NCI-H128 (cell line): ENCODE measurements around the gene TPD52L2.
"Not testable (repeated sequence)": the region's sequence is repeated elsewhere in the genome, so short reads cannot be mapped to it uniquely, and the experiment has no call there.

Experiments
- DNase-seq: peaks from one replicate; lab custom pipeline; 2025; ENCODE audit not compliant: unreplicated experiment; lab: John Stamatoyannopoulos, UW

The TPD52L2 gene

DNA sequence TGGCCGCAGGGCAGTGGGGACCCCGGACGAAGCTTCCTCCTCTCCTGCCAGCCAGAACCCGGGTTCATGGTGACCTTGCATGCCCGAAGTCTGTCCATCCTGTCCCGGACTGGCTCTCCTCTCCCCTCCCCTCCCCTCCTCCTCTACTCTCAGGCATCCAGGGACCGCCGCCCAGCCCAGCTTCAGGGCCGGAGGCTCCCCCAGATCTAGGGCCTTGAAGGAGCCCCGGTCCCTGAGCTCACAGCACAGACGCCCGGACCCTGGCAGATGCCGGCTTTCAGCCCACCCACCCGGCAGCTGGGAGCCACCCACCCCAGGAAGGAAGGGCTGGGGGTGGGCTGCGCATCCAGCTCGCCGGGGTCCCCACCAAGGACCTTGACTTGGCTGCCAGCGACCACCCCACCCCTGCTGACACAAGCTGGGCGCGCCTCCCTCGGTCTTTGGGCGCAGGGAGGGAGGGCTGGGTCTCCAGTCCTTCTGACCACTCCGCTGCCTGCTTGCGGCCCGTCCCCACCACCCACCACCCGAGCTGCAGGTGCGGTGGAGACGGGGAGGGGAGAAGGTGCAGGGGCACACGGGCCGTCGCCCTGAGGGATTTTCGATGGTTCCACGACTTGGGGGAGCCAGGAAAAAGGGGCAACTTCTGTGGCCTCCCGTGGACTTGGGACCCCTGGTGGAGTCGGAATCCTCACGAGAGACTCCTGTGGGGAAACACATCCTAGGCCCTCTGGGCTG lies 9.5 kb upstream of the TPD52L2 start:
- no peak for DNase-seq

DNA sequence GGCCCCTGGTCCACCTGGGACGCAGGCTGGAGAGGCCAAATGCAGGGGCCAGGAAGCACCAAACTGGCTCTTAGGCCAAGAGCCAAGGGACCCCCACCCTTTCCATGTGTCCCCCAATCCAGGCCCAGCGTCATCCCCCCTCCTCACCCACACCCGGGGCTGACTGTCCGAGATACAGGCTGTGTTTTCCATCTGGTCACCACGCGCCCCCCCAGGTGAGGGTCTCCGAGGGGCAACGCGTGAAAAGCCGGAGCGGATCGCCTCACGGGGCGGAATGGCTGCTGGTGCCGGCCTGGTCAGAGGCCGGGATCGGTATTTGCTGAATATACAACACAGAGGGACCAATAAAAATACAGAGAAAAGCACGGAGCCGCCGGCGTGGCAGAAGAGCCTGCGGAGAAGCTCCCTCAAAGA lies 9.0 kb upstream of the TPD52L2 start:
- DNase-seq: no peak

- no peak for DNase-seq
Measured at GRCh38 chr20:63857764-63858392, 7.2 kb upstream of the TPD52L2 start.

DNA sequence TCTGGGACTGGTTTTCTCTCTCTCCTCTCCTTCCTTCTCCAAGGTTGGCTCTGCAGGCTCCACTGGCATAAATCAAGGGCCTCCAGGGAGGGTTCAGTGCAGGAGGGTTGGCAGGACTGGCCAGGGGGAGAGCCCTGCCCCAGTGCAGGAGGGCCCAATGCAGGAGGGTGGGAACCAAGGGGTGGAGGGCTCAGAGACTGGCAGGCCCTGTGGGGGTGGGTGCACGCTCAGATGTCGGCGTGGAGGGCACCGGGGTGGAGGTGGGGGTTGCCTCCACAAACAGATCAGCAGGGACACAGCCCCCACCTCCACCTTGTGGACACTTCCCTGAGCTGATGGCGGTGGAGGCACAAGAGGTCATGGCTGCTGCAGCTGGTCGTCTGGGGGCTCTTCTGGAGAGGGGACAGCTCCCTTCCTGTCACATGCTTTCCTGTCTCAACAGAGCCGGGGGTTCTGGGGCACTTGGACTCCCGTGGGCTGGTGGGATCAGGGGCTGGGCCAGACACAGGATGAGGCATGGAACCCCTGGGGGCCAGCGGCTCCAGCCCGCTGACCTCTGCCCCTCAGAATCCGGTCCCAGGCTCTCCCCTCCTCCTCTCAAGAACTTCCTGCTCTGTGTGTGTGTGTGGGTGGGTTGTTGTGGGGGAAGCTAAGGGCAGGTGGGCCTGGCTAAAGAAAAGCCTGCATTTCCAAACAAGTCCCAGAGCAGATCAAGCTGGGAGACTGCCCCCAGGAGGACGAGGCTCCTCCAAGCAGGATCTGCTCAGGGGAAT lies 6.5 kb upstream of the TPD52L2 start:
- no peak for DNase-seq

- DNase-seq: no peak
Measured at GRCh38 chr20:63859166-63859699, 5.8 kb upstream of the TPD52L2 start.

DNA sequence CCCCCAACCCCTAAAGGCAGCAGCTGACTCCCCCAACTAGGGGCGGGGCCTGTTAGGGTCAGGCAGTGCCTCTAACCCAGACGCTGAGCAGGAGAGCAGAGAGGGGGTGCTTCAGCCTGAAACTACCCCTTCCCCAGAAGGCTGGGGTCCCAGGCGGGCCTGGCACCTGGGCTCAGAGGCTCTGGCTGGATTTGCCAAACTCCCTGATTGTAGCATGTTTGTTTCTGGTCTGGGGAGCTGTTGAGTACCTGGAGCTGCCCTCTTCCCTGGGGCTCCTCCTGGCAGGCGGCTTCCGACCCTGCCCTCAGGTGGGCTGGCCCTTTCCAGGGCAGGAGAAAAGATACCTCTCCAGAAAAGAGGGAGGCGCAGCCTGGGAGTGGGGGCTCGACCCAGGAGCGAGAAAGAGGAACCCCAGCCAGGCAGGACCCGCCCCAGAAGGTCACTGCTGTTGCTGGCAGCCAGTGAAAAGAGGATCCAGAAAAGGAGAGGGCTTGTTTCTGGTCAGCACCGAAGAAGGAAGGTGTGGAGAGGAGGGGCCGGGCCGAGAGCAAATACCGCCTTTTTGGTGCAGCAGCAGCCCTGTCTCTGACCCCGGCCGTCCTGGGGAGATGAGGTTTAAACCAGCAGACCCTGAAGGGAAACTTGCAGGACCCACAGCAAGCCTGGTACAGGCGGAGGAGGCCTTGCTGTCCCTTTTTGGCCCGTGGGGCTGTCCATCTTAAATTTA lies 4.6 kb upstream of the TPD52L2 start:
- no peak for DNase-seq

- no peak for DNase-seq
Measured at GRCh38 chr20:63861365-63861934, 3.6 kb upstream of the TPD52L2 start, which contains the start of gene ABHD16B. Gene ABHD16B (plus strand): TSS chr20:63861498. CDS start chr20:63861541, 43 bp downstream.

DNA sequence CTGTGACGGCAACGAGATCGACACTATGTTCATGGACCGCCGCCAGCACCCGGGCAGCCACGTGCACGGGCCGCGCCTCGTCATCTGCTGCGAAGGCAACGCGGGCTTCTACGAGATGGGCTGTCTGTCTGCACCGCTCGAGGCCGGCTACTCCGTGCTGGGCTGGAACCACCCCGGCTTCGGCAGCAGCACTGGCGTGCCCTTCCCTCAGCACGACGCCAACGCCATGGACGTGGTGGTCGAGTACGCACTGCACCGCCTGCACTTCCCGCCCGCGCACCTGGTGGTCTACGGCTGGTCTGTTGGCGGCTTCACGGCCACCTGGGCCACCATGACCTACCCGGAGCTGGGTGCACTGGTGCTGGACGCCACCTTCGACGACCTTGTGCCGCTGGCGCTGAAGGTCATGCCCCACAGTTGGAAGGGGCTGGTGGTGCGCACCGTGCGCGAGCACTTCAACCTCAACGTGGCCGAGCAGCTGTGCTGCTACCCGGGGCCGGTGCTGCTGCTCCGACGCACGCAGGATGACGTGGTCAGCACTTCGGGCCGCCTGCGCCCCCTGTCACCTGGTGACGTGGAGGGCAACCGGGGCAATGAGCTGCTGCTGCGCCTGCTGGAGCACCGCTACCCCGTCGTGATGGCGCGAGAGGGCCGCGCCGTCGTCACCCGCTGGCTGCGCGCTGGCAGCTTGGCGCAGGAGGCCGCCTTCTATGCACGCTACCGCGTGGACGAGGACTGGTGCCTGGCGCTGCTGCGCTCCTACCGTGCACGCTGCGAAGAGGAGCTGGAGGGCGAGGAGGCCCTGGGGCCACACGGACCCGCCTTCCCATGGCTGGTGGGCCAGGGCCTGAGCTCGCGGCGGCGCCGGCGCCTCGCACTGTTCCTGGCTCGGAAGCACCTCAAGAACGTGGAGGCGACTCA lies 2.8 kb upstream of the TPD52L2 start:
- no peak for DNase-seq

GRCh38 chr20:63863021-63863797 lies 1.9 kb upstream of the TPD52L2 start:
- no peak for DNase-seq

- DNase-seq: peak; percentile 62
Measured at GRCh38 chr20:63863798-63864544, 1.1 kb upstream of the TPD52L2 start.

DNA sequence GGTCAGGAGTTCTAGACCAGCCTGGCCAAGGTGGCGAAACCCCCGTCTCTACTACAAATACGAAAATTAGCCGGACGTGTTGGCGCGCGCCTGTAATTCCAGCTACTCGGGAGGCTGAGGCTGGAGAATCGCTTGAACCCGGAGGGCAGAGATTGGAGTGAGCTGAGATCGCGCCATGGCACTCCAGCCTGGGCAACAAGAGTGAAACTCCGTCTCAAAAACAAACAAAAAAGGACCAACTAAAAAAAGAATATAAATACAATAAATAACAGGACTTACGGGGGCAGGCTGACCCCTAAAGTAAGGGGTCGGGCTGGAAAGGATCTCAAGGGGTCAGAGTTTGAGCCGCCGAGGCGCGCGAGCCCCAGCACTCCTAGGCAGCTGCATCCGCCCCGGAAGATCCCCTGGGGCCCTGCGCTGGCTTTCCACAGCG lies 509 bp upstream of the TPD52L2 start:
- no peak for DNase-seq

- DNase-seq: not testable (repeated sequence)
Measured at GRCh38 chr20:63867042-63867441, 2.0 kb downstream of the TPD52L2 start.

GRCh38 chr20:63868264-63868663 lies 3.2 kb downstream of the TPD52L2 start:
- DNase-seq: no peak

DNA sequence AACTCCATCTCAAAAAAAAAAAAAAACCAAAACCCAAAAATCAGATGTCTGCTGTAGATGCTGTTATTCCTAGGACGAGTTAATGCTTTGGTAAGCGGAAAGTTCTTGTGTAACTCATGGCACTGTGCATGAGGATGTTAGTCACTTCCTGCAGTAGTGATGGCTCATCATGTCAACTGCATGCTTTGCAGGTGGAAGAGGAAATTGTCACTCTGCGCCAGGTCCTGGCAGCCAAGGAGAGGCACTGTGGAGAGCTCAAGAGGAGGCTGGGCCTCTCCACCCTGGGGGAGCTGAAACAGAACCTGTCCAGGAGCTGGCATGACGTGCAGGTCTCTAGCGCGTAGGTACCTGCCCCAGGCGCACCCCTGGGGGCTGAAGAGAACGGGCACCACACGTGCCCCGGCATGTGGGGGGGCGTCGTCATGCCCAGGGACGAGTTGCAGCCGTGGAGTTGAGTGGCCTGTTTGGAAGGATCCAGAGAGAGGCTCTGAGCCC lies 8.5 kb downstream of the TPD52L2 start:
- no peak for DNase-seq

GRCh38 chr20:63874241-63874640 lies 9.2 kb downstream of the TPD52L2 start:
- DNase-seq: not testable (repeated sequence)

GRCh38 chr20:63876489-63877036 lies 11.5 kb downstream of the TPD52L2 start:
- no peak for DNase-seq

- DNase-seq: no peak
Measured at GRCh38 chr20:63877755-63878470, 12.8 kb downstream of the TPD52L2 start.
